SH-SY5Y (cell line): ENCODE data around the gene PARD3.

Experiments used
- GATA2 ChIP-seq: IDR thresholded peaks from 2 replicates; pipeline ENCODE4 v1.6.1; 2011; ENCODE audit warnings: mild to moderate bottlenecking, low read depth, low read length
- GATA3 ChIP-seq: IDR thresholded peaks from 2 replicates; pipeline ENCODE4 v1.6.1; 2011; ENCODE audit warnings: low read depth, mild to moderate bottlenecking, low read length, moderate library complexity

DNA sequence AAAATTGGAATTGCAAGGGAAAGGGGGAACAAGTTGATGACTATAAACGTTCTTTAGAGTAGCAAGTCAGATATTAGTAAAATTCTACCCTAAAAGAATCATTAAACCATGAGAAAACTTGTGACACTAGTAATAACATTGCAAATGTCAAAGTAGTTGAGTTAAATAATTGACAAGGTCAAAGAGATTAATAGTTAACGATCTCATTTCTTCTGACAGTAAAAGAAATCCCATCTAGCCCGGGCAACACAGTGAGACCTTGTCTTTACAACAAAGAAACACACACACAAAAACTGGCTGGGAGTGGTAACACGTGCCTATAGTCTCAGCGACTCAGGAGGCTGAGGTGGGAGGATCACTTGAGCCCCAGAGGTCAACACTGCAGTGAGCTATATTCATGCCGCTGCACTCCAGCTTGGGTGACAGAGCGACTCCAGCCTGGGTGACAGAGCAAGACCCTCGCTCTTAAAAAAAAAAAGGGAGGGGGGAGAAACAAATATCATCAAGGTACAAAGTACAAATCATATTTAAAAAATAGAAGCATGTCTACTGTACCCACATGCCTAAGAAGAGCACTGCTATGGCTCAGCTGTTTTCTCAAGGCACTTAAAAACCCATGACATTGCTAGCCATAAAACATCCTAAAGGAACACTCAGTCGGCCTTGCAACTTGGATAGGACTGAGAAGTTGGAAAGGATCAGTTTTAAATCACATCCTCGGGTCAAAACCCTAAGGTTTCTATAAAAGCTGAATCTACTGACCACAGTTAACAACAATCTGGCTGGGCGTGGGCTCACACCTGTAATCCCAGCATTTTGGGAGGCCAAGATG, 401.1 kb downstream of the PARD3 start:
- TF ChIP-seq GATA2 (no peak), GATA3 (no peak)
